HG03469 (cell line): ENCODE results near the gene CRABP1.

ENCODE experiments used
- ATAC-seq: cut with Tn5 transposase; IDR thresholded peaks from one replicate; pipeline ENCODE4 v1.9.1; 2021; ENCODE audit warnings: mild to moderate bottlenecking, moderate library complexity, moderate number of reproducible peaks; ENCODE audit not compliant: unreplicated experiment

The CRABP1 gene

GRCh38 chr15:78343276-78344060, 3.3 kb downstream of the CRABP1 start:
- ATAC-seq = no peak

GRCh38 chr15:78345396-78346125, 5.4 kb downstream of the CRABP1 start:
- ATAC-seq = no peak

GRCh38 chr15:78347586-78348543, 7.7 kb downstream of the CRABP1 start:
- no peak for ATAC-seq

DNA sequence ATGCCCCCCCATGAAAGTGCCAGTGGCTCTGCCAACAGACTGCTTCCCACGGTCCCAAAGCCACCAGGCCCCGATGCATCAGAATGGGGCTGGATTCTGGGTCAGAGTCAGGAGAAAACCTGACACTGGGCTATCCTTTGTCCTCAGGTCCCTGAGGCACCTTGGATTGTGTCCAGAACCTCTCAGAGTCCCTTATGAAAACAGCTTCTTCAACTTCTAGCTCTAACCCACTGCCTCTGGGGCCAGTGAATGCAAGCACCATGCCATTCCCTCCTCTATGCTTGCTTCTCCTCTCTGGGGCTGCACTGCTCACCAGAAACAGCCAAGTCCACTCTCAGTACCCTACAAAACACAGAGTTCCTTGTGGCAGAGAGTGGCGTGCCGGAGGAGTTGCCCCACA, 9.9 kb downstream of the CRABP1 start:
- no peak for ATAC-seq

DNA sequence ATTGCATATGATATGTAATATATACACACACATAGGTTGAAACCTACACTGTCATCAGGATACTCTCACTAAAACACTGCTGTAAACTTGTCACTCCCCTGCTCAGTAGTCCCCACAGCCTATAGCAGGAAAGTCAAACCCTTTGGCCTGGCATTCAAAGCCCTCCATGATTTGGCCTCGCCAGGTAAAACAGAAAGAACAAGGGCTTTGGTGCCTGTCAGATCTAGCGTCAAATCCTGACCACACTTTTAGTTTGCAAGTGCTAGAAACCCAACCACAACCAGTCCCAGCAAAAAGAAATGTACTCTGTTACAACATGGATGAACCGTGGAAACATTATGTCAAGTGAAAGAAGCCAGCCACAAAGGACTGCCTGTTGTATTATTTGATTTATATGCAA, 11.4 kb downstream of the CRABP1 start:
- ATAC-seq = no peak

DNA sequence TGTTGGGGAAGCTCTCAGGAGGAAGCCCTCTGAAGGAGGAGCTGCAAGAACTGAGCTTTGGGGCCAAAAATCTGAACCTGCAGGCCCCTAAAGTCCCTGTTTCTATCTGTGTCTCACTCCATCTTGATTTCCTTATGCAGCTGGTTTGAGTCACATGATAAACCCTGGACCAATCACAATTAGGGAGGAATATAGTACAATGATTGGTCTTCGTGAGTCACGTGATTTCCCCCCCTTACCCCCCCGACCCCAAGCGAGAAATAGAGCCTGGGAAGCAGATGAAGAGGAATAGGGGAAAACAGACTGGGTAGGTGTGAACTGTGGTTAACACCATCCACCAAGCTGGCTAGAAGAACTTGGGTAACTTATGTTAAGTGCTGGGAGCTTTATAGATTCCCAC, 12.9 kb downstream of the CRABP1 start:
- ATAC-seq = no peak

DNA sequence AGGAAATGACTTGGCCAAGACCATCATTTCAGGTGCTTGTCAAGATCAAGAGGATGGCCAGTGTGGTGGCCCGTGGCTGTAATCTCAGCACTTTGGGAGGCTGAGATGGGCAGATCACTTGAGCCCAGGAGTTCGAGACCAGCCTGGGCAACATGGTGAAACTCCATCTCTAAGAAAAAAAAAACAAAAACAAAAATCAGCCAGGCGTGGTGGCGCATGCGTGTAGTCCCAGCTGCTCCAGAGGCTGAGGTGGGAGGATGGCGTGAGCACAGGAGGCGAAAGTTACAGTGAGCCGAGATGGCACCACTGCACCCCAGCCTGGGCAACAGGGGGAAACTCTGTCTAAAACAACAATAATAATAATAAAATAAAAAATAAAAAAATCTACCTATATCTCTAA, 15.0 kb downstream of the CRABP1 start:
- ATAC-seq = no peak

DNA sequence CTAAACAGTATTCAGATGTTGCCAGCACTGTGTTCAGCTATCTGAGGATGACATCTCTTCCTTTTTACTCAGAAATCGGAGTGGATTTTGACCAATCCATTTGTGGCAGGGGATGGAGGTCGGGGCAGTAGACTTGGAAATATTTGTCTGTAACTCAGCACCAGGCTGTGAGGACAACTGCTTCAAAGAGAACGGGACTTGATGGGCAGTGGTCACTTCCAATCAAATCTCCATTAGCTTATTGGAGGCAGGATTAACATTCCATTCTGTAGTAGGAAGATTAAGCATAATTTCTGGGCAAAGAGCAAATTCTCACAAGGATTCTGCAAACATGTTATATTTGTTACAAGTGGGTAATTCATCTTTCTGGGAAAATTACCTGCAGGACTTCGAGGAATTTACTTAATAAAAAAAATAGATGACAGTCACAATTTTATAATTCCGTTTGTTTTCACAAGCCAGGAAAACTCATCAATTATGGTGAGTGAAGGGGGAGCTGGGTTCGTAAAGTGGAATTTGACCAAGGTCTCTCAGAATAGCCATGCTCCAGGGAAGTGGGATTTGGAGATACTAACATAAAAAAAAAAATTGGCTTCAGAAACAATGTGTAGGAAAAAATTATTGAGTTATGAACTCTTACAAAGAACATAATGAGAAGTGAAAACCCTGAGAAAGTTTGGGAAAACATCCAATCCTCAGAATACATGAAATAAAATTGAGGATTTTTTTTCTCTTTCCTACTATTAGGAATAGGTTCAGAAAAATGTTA, 18.1 kb downstream of the CRABP1 start:
- no peak for ATAC-seq

DNA sequence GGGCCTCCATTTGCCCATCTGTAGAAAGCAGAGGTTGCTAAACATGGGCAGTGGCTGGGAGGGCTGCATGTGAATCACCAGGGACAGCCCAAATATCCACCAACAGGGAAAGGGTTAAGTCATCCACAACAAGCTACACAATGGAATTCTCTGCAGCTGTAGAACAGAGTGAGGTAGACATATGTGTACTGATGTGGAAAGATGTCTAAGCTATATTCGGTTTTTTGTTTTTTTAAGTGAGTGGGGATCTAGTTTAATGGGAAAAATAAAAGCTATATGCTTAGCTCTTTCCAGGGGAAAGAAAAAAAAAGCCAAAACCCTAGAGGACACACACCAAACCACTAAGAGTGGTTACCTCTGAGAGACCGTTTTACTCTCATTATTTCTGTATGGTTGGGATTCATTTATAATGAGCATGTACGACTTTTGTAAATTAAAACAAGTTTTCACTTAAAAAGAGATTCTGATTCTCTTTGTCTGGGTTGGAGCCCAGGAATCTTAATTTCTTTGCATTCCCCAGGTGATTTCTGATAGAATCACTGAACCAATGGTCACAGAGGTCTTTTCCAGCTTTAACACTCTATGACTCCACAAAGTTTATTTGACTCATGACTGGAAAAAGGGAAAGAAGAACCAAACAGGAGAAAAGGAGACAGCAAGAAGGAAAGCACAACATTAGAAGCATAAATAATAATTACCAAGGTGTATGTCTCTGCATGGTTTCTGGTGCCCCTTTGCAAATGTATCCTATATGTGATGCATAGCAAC, 19.1 kb downstream of the CRABP1 start:
- no peak for ATAC-seq

- ATAC-seq = no peak
Observed at GRCh38 chr15:78360367-78360801, 20.2 kb downstream of the CRABP1 start.

GRCh38 chr15:78360958-78361718, 21.0 kb downstream of the CRABP1 start:
- no peak for ATAC-seq

DNA sequence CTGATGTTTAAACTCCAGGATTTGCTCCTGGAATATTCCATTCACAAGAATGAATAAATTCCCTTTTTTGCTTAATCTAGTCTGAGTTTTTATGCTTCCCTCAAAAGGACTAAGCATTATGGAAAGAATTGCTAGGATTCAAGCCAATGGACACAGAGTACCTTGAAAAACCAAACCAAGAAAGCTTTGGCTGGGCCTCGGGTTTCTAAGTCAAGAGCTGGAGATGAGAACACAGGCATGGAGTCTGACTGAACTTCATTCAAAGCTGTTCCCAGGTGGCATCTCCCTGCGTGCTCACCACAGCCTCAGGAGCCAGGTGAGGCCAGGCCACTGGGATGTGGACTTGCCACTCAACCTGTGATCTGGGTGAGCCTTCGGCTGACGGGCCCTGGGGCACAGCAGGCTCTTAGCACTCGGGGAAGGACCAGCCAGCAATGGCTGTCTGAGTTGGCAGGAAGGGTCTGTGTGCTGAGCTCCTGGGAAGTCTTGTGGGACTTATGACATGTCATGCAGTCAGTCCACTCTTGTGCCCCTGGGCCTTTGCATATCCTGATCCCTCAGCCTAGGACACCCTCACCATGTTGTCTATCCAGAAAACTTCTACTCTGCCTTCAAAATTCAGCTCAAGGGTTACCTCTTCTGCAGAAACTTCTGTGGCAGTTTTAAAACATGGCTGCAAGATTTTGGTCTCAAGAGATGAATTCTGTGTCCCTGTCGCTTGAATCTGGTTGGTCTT, 21.8 kb downstream of the CRABP1 start:
- ATAC-seq = no peak

GRCh38 chr15:78362716-78363380, 22.7 kb downstream of the CRABP1 start:
- no peak for ATAC-seq

GRCh38 chr15:78363381-78363734, 23.2 kb downstream of the CRABP1 start:
- no peak for ATAC-seq

GRCh38 chr15:78364233-78364632, 24.1 kb downstream of the CRABP1 start:
- ATAC-seq = no peak

DNA sequence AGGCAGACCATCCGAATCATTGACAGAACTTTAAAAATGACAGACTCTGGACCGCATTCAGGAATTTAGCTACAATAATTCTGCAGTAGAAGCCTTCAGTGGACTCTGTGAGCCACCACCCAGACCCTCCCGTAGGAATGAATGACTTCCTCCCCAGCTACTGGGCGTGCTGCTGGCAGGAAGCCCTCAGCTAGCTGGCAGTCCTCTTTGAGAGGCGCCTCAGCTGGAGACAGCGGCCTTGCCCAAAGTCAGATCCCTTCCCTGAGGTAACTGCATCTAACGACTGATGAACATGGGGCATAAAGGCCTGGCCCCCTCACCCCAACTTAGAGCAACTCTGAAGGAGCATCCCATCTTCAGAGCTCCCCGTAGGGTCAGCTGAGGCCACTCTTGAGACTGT, 25.8 kb downstream of the CRABP1 start:
- no peak for ATAC-seq

DNA sequence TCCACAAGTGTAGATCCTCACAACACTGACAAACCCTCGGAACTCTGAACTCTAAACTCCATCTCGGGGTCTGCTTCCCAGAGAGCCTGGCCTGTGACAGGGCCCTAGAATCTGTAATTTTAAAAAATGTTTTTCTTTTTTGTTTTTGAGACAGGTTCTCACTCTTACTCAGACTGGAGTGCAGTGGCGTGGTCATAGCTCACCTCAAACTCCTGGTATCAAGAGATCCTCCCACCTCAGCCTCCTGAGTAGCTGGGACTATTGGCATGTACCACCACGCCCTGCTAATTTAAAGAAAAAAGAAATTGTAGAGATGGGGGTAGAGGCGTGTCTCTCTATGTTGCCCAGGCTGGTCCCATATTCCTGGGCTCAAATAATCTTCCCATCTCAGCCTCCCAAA, 26.2 kb downstream of the CRABP1 start:
- ATAC-seq = no peak

DNA sequence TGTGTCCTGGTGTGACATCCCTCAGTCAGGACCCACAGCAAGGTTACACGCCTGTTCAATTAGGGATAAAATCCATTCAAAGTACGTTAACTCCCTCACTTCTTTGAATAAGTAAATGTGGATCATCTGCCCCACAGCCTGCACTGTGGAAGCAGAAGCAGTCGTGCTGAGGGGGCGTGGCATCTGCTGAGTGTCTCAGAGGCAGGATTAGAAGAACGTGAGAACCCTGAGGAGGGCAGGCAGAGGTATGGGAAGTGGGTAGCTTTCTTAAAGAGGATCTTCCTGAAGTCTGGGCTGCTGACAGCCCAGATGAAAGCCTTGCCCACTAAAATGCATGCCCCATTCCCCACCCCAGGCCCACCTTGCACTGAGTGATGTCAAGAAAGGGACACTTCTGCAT, 28.5 kb downstream of the CRABP1 start:
- ATAC-seq = no peak
